T-helper 2 cell treated with Interferon-gamma antibody and Interleukin-4, amounts not matched to agents 5 μg/mL and 100 μg/mL, for 36 hours (primary cell): ENCODE results near the gene SLC35F4.
"Not testable (repeated sequence)": the region's sequence is repeated elsewhere in the genome, so short reads cannot be mapped to it uniquely, and the experiment has no call there.

Source experiments
- DNase-seq: peaks from one replicate; pipeline ENCODE4 v3.0.0; 2021; ENCODE audit warnings: low spot score
- H3K27ac Mint-ChIP-seq: one replicate; pipeline ENCODE4 v1.8.0; 2021; ENCODE audit warnings: mild to moderate bottlenecking, mixed read lengths
- H3K27me3 Mint-ChIP-seq: one replicate; pipeline ENCODE4 v1.8.0; 2021; ENCODE audit warnings: low read depth, mixed read lengths
- H3K36me3 Mint-ChIP-seq: one replicate; pipeline ENCODE4 v1.8.0; 2021; ENCODE audit warnings: low read depth, mixed read lengths
- H3K4me1 Mint-ChIP-seq: one replicate; pipeline ENCODE4 v1.8.0; 2021; ENCODE audit warnings: low read depth, mixed read lengths
- H3K4me3 Mint-ChIP-seq: one replicate; pipeline ENCODE4 v1.8.0; 2022; ENCODE audit warnings: mild to moderate bottlenecking, moderate library complexity, mixed read lengths
- H3K9me3 Mint-ChIP-seq: one replicate; pipeline ENCODE4 v1.8.0; 2021; ENCODE audit warnings: mixed read lengths

SLC35F4 gene

DNA sequence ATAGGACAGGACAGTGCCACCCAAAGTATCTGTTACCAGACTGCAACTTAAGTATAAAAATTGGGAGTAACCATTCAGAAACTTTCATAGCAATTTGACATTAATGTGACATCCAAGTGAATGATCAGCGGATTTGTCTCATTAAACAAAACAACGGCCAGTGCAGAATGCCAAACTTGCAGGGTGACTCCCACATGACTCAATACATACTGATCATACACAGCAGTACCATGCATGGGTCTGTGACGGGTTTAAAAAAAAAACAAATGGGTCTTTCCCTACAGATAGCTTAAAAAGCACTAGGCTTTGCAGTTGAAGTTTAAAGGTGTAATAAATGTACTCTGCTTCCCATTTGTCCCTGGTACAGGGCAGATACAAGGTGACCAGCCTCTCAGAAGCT, 116.6 kb downstream of the SLC35F4 start:
- Mint-ChIP-seq H3K4me1 (peaks cover 2% of the 10 kb centered on the region), H3K4me3 (no peak overlapping the region)
- no peak for DNase-seq

DNA sequence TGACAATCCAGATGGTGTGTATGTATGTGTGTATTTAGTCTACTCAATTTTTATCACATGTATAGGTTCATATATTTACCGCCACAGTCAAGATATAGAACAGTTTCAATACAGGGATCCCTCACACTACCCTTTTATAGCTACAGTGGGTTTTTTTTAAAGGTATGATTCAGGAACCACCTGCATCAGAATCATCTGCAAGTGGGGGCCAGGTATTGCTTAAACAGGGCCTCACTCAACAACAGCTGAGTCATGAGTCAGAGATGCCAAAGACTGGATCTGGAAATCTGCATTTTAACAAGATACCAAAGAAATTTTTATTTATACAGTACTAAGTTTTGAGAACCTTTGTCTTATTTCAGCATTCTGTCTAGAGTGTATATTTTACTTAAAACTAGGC, 117.6 kb downstream of the SLC35F4 start:
- Mint-ChIP-seq H3K36me3 (no peaks in the 10 kb centered on the region), H3K4me1 (peaks cover 2% of the 10 kb centered on the region), H3K4me3 (no peak overlapping the region), H3K27me3 (no peaks in the 10 kb centered on the region), H3K9me3 (no peaks in the 10 kb centered on the region), H3K27ac (no peak overlapping the region)
- no peak for DNase-seq

More for the DNA sequence above, 116.6 kb downstream of the SLC35F4 start:
- Mint-ChIP-seq H3K27me3 (no peaks in the 10 kb centered on the region), H3K9me3 (no peaks in the 10 kb centered on the region), H3K36me3 (no peaks in the 10 kb centered on the region), H3K27ac (no peak overlapping the region)

DNA sequence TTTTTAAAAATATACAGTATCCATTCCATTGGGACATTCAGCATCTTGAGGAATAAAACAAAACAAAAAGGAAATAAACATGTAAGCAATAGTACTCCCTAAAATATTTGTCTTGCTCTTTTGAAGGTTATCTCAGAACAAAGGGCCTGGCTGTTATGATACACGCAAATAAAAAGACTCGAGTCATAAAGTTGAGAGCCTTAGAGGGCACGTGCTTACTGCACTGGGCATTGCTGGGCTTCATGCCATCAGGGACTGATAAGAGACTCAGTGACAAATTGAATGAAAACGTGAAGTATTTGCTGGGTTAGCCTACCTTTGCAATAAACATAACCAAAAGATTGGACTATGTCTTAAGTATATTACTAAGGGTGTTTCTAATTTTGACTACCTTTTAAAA, 118.9 kb downstream of the SLC35F4 start:
- no peak overlapping the region for H3K27ac Mint-ChIP-seq
- DNase-seq = no peak
- H3K9me3 Mint-ChIP-seq = no peaks in the 10 kb centered on the region
- no peaks in the 10 kb centered on the region for H3K27me3 Mint-ChIP-seq
- peaks cover 2% of the 10 kb centered on the region for H3K4me1 Mint-ChIP-seq
- no peaks in the 10 kb centered on the region for H3K36me3 Mint-ChIP-seq
- H3K4me3 Mint-ChIP-seq = no peak overlapping the region

DNA sequence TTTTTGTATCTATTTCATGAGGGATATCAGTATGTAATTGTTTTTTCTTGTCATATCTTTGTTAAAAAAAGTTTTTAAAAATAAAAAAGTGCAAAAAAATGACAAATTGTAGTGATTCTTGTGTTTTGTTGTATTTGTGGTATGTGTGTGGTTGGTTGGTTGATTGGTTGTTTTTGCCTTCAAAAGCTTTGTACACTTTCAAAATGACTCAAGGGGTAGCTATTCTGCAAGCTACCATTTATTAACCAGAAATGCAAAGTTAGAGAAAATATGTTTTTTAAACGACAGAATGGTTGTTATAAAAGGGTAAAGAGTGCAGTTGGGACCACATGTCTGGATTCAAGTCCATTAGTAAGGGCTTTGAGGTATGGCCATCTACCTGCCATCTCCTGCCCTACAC, 119.3 kb downstream of the SLC35F4 start:
- H3K9me3 Mint-ChIP-seq = peaks cover under 1% of the 10 kb centered on the region
- no peak overlapping the region for H3K4me3 Mint-ChIP-seq
- no peaks in the 10 kb centered on the region for H3K27me3 Mint-ChIP-seq
- H3K36me3 Mint-ChIP-seq = no peaks in the 10 kb centered on the region
- H3K4me1 Mint-ChIP-seq = peaks cover 2% of the 10 kb centered on the region
- no peak for DNase-seq
- H3K27ac Mint-ChIP-seq = no peak overlapping the region

DNA sequence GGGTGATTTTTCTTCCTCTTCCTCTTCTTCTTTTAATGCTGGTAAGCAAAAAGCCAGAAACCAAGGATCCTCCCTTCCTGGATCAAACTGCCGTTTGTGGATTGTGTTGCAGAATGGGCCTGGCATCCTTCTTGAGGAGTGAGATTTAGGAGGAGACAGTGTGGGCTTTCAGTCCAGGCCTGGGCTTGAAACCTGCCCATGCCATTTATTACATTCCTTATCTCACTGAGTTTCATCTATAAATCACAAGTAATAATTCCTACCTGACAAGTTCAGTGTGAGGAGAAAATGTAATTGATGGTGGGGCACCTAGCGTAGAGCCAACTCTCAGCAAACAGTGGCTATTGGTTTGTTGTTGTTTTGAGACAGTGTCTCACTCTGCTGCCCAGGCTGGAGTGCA, 126.4 kb downstream of the SLC35F4 start:
- Mint-ChIP-seq H3K4me3 (no peak overlapping the region), H3K4me1 (no peaks in the 10 kb centered on the region), H3K27me3 (no peaks in the 10 kb centered on the region), H3K36me3 (no peaks in the 10 kb centered on the region), H3K9me3 (peaks cover 5% of the 10 kb centered on the region), H3K27ac (no peak overlapping the region)
- no peak for DNase-seq

DNA sequence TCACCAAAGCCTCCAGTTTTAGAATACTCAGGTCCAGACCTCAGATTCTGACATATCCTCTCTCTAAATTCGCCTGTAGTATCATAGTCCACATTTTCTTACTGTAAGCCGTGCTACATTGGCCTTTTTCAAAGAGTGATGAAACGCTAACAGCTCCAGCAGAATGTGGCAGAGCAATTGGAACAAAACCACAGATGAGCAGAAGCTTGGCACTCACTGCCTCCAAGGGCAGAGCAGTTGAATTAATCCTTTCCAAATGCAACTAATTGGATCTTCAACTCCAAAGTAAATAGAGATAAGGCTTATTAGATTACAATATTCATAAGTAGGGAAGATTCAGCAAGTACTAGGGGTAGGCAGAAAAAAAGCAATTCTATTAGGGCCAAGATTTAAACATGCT, 128.3 kb downstream of the SLC35F4 start:
- Mint-ChIP-seq H3K4me1 (no peaks in the 10 kb centered on the region), H3K4me3 (no peak overlapping the region), H3K27me3 (no peaks in the 10 kb centered on the region), H3K36me3 (no peaks in the 10 kb centered on the region), H3K9me3 (peaks cover 5% of the 10 kb centered on the region), H3K27ac (no peak overlapping the region)
- no peak for DNase-seq

DNA sequence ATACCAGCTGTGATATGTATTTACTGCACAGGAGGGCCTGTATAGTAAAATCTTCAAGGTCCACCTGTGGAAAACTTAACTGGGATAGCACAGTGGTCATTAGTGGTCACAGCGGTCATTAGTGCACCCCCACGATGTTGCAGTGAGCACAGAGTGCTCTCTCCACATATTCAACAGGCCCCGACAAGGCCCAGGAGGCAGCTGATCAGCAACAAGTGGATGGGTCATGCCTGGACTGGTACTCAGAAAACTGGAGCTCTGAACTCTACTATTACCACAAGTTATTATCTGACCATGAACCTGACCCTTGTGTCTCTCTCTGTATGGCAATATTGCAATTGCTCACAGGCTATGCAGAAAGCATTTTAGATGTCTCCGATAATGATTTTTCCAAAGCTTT, 129.5 kb downstream of the SLC35F4 start:
- DNase-seq = no peak
- Mint-ChIP-seq H3K36me3 (no peaks in the 10 kb centered on the region), H3K27me3 (no peaks in the 10 kb centered on the region), H3K9me3 (peaks cover 3% of the 10 kb centered on the region), H3K4me3 (no peak overlapping the region), H3K4me1 (no peaks in the 10 kb centered on the region), H3K27ac (no peak overlapping the region)

DNA sequence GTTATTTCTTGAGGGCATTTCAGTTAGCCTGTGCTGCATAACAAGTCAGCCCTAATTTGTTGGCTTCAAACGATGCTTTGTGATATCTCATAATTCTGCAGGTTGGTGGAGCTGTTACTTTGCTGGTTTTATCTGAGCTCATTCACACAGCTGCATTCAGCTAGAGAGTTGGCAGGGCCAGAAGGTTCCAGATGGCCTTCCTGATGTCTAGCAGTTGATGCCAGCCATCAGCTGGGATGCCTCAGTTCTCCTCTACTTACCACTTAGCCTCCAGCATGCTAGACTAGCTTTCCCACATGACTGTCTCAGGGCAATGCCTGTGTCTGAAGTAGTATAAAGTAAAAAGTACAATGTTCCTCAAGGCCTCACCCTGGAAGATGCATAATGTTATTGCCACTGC, 130.6 kb downstream of the SLC35F4 start:
- H3K4me3 Mint-ChIP-seq = no peak overlapping the region
- H3K36me3 Mint-ChIP-seq = no peaks in the 10 kb centered on the region
- H3K27ac Mint-ChIP-seq = no peak overlapping the region
- H3K27me3 Mint-ChIP-seq = no peaks in the 10 kb centered on the region
- DNase-seq = no peak
- H3K9me3 Mint-ChIP-seq = no peaks in the 10 kb centered on the region
- H3K4me1 Mint-ChIP-seq = no peaks in the 10 kb centered on the region

DNA sequence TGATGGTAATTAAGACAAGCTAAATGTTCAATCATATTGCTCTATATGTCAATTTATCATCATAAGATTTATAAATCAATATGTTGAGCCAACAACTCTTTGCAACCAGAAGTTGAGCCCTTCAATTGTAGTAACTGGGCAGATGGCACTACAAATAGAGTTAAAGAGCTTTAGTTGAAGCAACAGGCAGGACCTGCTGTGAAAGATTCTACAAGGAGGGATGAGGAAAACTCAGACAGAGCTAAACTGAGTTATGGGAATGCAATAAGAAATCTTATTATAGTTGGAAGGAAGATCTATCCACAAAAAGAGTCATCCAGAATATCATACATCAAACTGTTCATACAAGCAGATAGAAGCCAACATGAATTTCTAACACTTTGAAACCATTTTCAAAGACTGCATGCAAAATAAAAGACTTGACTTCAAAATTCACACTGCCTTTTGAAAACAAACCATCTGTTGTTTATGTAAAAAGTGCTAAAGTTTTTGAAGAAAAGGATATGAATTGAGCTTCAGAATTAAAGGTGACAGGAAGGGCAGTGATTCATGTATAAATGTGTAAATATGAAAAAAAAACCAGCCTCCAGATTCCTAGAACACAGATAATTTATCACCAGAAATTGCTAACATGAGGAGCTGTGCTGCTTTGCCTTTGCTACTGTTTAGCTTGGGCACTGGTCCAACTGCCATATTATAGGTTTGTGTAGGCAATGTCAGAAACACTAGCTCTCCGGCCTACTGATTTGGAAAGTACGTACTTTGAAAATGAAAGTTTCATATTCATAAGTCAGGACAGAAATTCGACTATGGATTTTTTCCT, 133.2 kb downstream of the SLC35F4 start:
- H3K4me3 Mint-ChIP-seq = no peak overlapping the region
- no peaks in the 10 kb centered on the region for H3K9me3 Mint-ChIP-seq
- no peaks in the 10 kb centered on the region for H3K4me1 Mint-ChIP-seq
- no peaks in the 10 kb centered on the region for H3K27me3 Mint-ChIP-seq
- H3K36me3 Mint-ChIP-seq = no peaks in the 10 kb centered on the region
- no peak for DNase-seq
- no peak overlapping the region for H3K27ac Mint-ChIP-seq

DNA sequence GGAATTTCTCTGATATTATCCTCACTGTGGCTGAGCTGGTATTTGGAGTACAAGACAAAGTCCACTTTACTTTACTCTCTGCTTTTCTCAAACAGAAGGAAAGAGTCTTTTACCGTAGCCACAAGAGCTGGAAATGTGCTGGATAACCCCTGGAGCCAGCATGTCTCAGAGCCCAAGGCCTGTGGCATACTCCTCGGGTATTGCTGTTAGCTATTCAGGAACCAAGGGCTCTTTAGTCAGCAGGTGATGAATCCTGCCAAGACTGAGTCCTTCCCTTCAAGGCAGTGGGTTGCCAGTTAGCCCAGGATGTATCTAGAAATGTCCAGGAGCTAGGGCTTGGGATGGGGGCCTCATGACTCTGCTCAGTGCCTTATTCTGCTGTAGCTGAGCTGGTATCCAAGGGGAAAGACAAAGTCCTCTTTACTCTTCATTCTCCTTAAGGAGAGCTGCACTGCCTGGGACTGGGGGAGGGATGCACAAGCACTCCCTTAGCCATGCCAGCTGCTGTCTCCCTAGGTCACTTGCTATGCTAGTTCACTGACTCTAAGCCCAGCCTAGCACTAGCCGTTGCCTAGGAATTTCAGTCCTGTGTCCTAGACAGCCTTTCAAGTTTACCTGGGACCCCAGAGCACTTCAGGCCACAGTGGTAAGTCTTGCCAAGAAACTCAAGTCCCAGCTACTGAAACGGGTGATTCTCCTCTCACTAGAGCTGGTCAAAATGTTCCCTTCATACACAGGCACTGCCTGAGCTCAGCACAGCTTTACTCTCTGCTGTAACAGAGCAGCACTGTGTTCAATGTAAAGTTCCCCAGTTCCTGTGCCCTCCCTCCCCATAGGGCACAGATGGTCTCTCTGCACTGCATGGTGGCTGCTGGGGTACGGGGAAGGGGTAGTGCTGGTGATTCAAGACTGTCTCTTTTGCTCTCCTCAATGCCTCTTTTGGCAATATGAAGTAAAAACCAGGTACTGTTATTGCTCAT, 136.4 kb downstream of the SLC35F4 start:
- H3K9me3 Mint-ChIP-seq = no peaks in the 10 kb centered on the region
- H3K27ac Mint-ChIP-seq = no peak overlapping the region
- no peaks in the 10 kb centered on the region for H3K36me3 Mint-ChIP-seq
- H3K4me1 Mint-ChIP-seq = no peaks in the 10 kb centered on the region
- H3K4me3 Mint-ChIP-seq = no peak overlapping the region
- DNase-seq = no peak
- no peaks in the 10 kb centered on the region for H3K27me3 Mint-ChIP-seq

DNA sequence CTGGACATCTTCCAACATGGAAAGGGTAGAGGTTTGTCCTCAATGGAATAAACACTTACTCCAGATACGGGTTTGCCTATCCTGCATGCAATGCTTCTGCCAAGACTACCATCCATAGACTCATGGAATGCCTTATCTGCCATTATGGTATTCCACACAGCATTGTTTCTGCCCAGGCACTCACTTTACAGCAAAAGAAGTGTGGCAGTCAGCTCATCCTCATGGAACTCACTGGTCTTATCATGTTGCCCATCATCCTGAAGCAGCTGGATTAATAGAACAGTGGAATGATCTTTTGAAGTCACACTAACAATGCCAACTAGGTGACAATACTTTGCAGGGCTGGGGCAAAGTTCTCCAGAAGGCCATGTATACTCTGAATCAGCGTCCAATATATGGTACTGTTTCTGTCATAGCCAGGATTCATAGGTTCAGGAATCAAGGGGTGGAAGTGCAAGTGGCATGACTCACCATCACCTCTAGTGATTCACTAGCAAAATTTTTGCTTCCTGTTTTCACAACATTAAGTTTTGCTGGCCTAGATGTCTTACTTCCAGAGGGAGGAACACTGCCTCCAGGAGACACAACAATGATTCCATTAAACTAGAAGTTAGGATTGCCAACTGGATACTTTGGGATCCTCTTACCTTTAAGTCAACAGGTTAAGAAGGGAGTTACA, 140.4 kb downstream of the SLC35F4 start:
- no peaks in the 10 kb centered on the region for H3K4me1 Mint-ChIP-seq
- no peaks in the 10 kb centered on the region for H3K36me3 Mint-ChIP-seq
- H3K9me3 Mint-ChIP-seq = peaks cover 3% of the 10 kb centered on the region
- H3K27me3 Mint-ChIP-seq = no peaks in the 10 kb centered on the region
- H3K4me3 Mint-ChIP-seq = no peak overlapping the region
- no peak overlapping the region for H3K27ac Mint-ChIP-seq
- no peak for DNase-seq

DNA sequence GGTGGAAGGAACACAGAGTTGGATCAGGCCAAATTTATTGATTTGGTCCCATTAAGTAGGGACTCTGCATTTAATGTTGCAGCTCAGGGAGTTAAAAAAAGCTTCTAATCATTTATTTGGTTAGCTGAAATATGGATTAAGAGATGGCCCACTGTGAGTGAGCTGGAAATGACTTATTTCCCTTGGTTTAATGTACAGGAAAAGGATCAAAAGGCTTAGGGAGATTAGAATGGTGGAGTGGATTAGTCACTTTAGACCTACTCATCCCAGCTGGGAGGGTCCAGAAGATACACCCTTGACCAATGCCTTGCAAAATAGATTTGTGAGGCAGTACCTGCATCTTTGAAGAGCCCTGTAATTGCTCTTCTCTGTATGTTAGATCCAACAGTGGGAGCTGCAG, 143.8 kb downstream of the SLC35F4 start:
- DNase-seq, H3K27ac Mint-ChIP-seq, H3K36me3 Mint-ChIP-seq: not testable (repeated sequence)

DNA sequence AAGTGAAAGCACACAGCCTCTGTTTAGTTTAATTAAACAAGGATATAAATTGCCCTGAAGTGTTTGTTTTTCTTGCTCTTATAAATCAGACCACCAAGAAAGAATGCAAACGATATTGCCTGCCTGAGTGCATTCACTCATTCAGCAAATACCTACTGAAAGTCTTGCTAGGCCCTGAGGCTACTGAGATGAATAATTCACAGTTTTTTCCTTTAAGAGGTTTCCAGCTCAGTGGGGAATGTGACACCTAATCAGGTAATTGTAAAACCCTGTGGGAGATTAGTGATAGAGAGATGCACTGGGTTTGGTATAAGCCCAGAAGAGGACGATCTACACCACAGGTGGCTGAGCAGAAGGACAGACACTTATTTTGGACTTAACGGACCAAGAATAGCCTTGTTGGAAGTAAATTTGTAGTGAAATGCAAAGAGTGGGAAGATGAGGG, 151.4 kb downstream of the SLC35F4 start:
- no peaks in the 10 kb centered on the region for H3K4me1 Mint-ChIP-seq
- H3K4me3 Mint-ChIP-seq = no peak overlapping the region
- no peak overlapping the region for H3K27ac Mint-ChIP-seq
- no peaks in the 10 kb centered on the region for H3K27me3 Mint-ChIP-seq
- H3K9me3 Mint-ChIP-seq = peaks cover 12% of the 10 kb centered on the region
- DNase-seq = no peak
- H3K36me3 Mint-ChIP-seq = no peaks in the 10 kb centered on the region

More for the DNA sequence above, 143.8 kb downstream of the SLC35F4 start:
- not testable (repeated sequence) for H3K4me1 Mint-ChIP-seq, H3K27me3 Mint-ChIP-seq, H3K9me3 Mint-ChIP-seq, H3K4me3 Mint-ChIP-seq

DNA sequence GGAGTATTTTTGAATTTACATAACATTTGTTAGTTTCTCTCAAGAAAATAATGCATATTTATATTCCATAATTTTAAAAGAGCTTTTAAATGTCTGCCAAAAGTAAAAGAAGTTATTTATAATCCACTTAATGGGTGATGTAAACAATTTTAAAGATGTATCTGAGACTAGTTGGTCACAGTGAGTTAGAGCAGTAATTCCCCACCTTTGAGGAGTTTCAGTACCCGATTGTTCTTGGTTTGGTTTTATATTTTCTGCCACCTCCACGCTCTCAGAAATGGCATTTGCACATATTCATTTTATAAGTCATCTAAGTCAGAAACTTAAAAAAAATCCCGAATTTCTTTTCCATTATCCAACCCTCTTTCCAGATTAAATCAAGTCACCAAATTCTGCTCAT, 153.2 kb downstream of the SLC35F4 start:
- Mint-ChIP-seq H3K36me3 (no peaks in the 10 kb centered on the region), H3K4me3 (no peak overlapping the region), H3K27ac (no peak overlapping the region), H3K4me1 (no peaks in the 10 kb centered on the region), H3K9me3 (peaks cover 12% of the 10 kb centered on the region), H3K27me3 (no peaks in the 10 kb centered on the region)
- no peak for DNase-seq
